Measurements from ENCODE around the gene TMEM221. TPM values are rescaled to one million over a fixed set of nuclear protein-coding genes. Genes with fewer than 3 reads are reported as not detected.

TMEM221 gene
- total and polyA plus RNA-seq, 9 of the 15 experiments (the other 6 are each of a cell fraction or from before 2014, with no cell fraction given) = 0.06 to 0.35 TPM; not detected in 7

DNA sequence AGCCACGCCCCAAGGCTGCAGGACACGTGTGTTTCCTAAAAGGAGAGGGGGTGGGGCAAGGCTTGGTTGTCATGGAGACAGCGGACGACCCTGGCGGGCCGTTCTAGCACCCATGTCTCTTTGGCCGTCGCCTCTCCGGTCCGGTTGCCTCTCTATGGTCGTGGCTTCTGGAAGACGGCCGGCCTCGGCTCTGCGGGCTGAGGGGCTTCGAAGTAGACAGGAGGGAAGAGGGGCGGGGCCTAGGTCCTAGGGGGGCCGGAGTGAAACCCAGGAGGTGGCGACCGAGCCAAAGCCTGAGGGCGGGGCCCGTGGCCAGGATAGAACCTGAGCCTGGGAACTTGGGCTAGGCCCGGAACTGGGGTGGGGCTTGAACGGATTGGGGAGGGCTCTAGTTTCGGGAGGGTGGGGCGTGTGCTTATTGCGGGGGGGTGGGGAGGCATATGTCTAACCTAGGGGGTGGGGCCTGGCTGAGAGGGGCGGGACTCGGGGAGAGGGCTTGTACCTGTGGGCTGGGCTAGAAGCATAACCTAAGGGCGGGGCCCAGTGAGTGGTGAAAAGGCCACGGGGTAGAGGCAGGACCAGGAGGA lies 21.1 kb upstream of the TMEM221 start:
- intact Hi-C loops (cut with micrococcal nuclease) = loop anchor here (2.0 to 5.0 kb wide), 3 partner anchors 17 to 388 kb away; partner anchors contain the start of gene RPL18A
- peaks cover 30 to 43% of the 10 kb centered on the region in 2 experiments for H3K4me1 ChIP-seq (replicated peaks in 1 of 2; ENCODE audit: control insufficient read depth in 2 of 2, insufficient read depth in 2 of 2, low read length in 2 of 2)
- H3K9me3 ChIP-seq (replicated peaks; ENCODE audit: control insufficient read depth, insufficient read depth, low read depth, low read length) = peaks cover 2% of the 10 kb centered on the region; the same call in 1 of the 2 replicates
- H3K9me1 ChIP-seq (ENCODE audit: control insufficient read depth, insufficient read depth, low read length) = no peaks in the 10 kb centered on the region
- under 1% methylated on average over 25 of the region's 31 CpGs for WGBS (ENCODE audit: insufficient coverage, low coverage, missing lambda C conversion rate)
- peak; percentile 84 for ATAC-seq
- H4K20me1 ChIP-seq (replicated peaks; ENCODE audit: control insufficient read depth, insufficient read depth, low read length) = no peaks in the 10 kb centered on the region
- DNase-seq (ENCODE audit: extremely low read depth in 1 of 4, low spot score in 3 of 4) = peak; percentile 92 to 98 (median 94)
- ChIA-PET POLR2A (interaction anchor here (0.6 to 1.0 kb wide), 3 partner anchors 42 to 200 kb away, joined by 3 to 4 read pairs (median 3); partner anchors contain the start of genes BST2 and PGLS), CTCF (ENCODE audit: low intra/inter-chr PET ratio) (no interaction called here)
- no peak for FAIRE-seq
- no peaks in the 10 kb centered on the region for H3K36me3 ChIP-seq (ENCODE audit: control insufficient read depth, insufficient read depth, low read length)
- peak overlapping the region; percentile 58 to 92 for H3K9ac ChIP-seq (ENCODE audit: insufficient read depth in 1 of 2, low read depth in 2 of 2, low read length in 2 of 2)
- H2AFZ ChIP-seq (ENCODE audit: low read depth, low read length) = peak overlapping the region; percentile 98
- no peaks in the 10 kb centered on the region; a peak in 1 of 5 replicates for H3K27me3 ChIP-seq (ENCODE audit: control insufficient read depth in 2 of 2, insufficient read depth in 2 of 2, low read length in 2 of 2)
- peak overlapping the region; percentile 76 for H3K4me3 ChIP-seq
- in situ Hi-C loops (cut with MboI) = loop anchor here (5.0 kb wide), 1 partner anchor 72 kb away; no protein-coding TSS in a partner anchor
- no TSS peak for BruUV-seq (replicated peaks)
- H3K79me2 ChIP-seq (ENCODE audit: control insufficient read depth, insufficient read depth, low read length) = no peaks in the 10 kb centered on the region
- peak overlapping the region; percentile 96 for H3K4me2 ChIP-seq (ENCODE audit: insufficient read depth, low read length)
- peak overlapping the region; percentile 73 for H3K27ac ChIP-seq (ENCODE audit: extremely low read depth, low read depth, low read length)
- peak; percentile 68 for TF ChIP-seq ATF7 (IDR thresholded peaks at IDR 0.05)
- peak; percentile 99 for TF ChIP-seq RFX1 (IDR thresholded peaks at IDR 0.05)
- peak in 1 of 2 experiments; percentile 94; a peak in 2 of 4 replicates for TF ChIP-seq CSDE1 (IDR thresholded peaks at IDR 0.05)
- TF ChIP-seq, protein P1, sequence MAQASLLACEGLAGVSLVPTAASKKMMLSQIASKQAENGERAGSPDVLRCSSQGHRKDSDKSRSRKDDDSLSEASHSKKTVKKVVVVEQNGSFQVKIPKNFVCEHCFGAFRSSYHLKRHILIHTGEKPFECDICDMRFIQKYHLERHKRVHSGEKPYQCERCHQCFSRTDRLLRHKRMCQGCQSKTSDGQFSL (CRISPR knock-in tag; IDR thresholded peaks at IDR 0.05) = no peak
- TF ChIP-seq, protein P1 (tag; IDR thresholded peaks at IDR 0.05) = no peak
- TF ChIP-seq FOXJ2 (tag; IDR thresholded peaks at IDR 0.05) = peak; percentile 33; the same call in 1 of the 2 replicates
- TF ChIP-seq POLR2G (IDR thresholded peaks at IDR 0.05; ENCODE audit: low read depth, low read length) = peak; percentile 80
- TF ChIP-seq POLR2H (tag; IDR thresholded peaks at IDR 0.05; ENCODE audit: low read depth) = no peak
- peak; percentile 53 for TF ChIP-seq CHD2 (IDR thresholded peaks at IDR 0.05; ENCODE audit: low read depth, low read length)
- TF ChIP-seq PHF8 (IDR thresholded peaks at IDR 0.05; ENCODE audit: borderline replicate concordance, low read length) = peak; percentile 52; the same call in 1 of the 2 replicates
- TF ChIP-seq ZC3H4 (CRISPR knock-in tag; IDR thresholded peaks at IDR 0.05; ENCODE audit: borderline replicate concordance) = no peak
- TF ChIP-seq EP400 (IDR thresholded peaks at IDR 0.05) = peak; percentile 76
- no peak for TF ChIP-seq ATF1 (CRISPR knock-in tag; IDR thresholded peaks at IDR 0.05)
- TF ChIP-seq ATF1 (tag; IDR thresholded peaks at IDR 0.05) = peak; percentile 27
- TF ChIP-seq CHCHD3 (CRISPR knock-in tag; IDR thresholded peaks at IDR 0.05) = no peak
- TF ChIP-seq BMI1 (IDR thresholded peaks at IDR 0.05; ENCODE audit: low read length) = peak; percentile 87
- TF ChIP-seq RBM14 (IDR thresholded peaks at IDR 0.05; ENCODE audit: borderline replicate concordance, insufficient read depth, low read depth, low read length) = no peak

Measured in K562 (cell line).